Left ventricle myocardium inferior (tissue), 1 donor: Measurements from ENCODE around the gene ADAP1. TPM values are rescaled to one million over a fixed set of nuclear protein-coding genes. Genes with fewer than 3 reads are reported as not detected.

Experiments used
- DNase-seq: peaks from one replicate; pipeline ENCODE4 v3.0.0-alpha.2; 2020
- H3K27ac ChIP-seq: fragments of 200-600 bp; replicated peaks from 2 replicates; pipeline ENCODE4 v1.8.0; 2021
- H3K27me3 ChIP-seq: fragments of 200-600 bp; 2 replicates; pipeline ENCODE4 v1.8.0; 2021; ENCODE audit warnings: low read depth
- H3K36me3 ChIP-seq: fragments of 200-600 bp; 2 replicates; pipeline ENCODE4 v1.8.0; 2021
- H3K4me1 ChIP-seq: fragments of 200-600 bp; 2 replicates; pipeline ENCODE4 v1.8.0; 2021
- H3K4me3 ChIP-seq: fragments of 200-600 bp; 2 replicates; pipeline ENCODE4 v1.8.0; 2021; ENCODE audit warnings: mild to moderate bottlenecking, moderate library complexity
- H3K9me3 ChIP-seq: fragments of 200-600 bp; replicated peaks from 2 replicates; pipeline ENCODE4 v1.8.0; 2021
- CTCF ChIP-seq: fragments of 200-600 bp; IDR thresholded peaks from 2 replicates; pipeline ENCODE4 v1.8.0; 2021; ENCODE audit warnings: antibody characterized with exemption, mild to moderate bottlenecking, borderline replicate concordance
- intact Hi-C: fragments of 100-400 bp; cut with micrococcal nuclease; formaldehyde crosslinking; loops from one replicate; pipeline ENCODE4 v1.11.0; 2022
- total RNA-seq: library from RNA; stranded (reverse); fragmentation: NEBNext Ultra II Directional; extraction: Animal tissue kit (Norgen Biotek cat#: 25700); gene quantifications from one replicate; pipeline ENCODE4 v1.2.1, GENCODE V29; 2021
- donor health status: DM: no; HTN: yes; CAD: no; lungs with severe emphysema.

The ADAP1 gene
- total RNA-seq, 1 donor from 2014 or later = 8.4 TPM

GRCh38 chr7:981793-982510, 27.5 kb upstream of the ADAP1 start:
- intact Hi-C loops = no loop called here
- DNase-seq = no peak
- H3K27me3 ChIP-seq = peaks cover 43% of the 10 kb centered on the region

GRCh38 chr7:979886-980571, 25.5 kb upstream of the ADAP1 start:
- H3K9me3 ChIP-seq = no peaks in the 10 kb centered on the region
- peaks cover 24% of the 10 kb centered on the region for H3K27me3 ChIP-seq
- H3K27ac ChIP-seq = no peak overlapping the region
- no peak for TF ChIP-seq CTCF
- H3K4me3 ChIP-seq = no peak overlapping the region
- intact Hi-C loops = no loop called here
- H3K4me1 ChIP-seq = peaks cover 10% of the 10 kb centered on the region
- H3K36me3 ChIP-seq = no peaks in the 10 kb centered on the region
- no peak for DNase-seq

More at GRCh38 chr7:981793-982510, 27.5 kb upstream of the ADAP1 start:
- no peak for TF ChIP-seq CTCF
- Histone ChIP-seq H3K27ac (no peak overlapping the region), H3K4me3 (no peak overlapping the region), H3K4me1 (no peaks in the 10 kb centered on the region), H3K9me3 (no peaks in the 10 kb centered on the region), H3K36me3 (no peaks in the 10 kb centered on the region)

- Histone ChIP-seq H3K4me1 (peaks cover 18% of the 10 kb centered on the region), H3K27ac (no peak overlapping the region), H3K4me3 (no peak overlapping the region), H3K9me3 (no peaks in the 10 kb centered on the region), H3K27me3 (peaks cover 15% of the 10 kb centered on the region), H3K36me3 (no peaks in the 10 kb centered on the region)
- TF ChIP-seq CTCF = no peak
- no peak for DNase-seq
- intact Hi-C loops = no loop called here
These were observed 24.7 kb upstream of the ADAP1 start for GRCh38 chr7:979151-979550.

- Histone ChIP-seq H3K9me3 (no peaks in the 10 kb centered on the region), H3K36me3 (no peaks in the 10 kb centered on the region), H3K4me1 (peaks cover 24% of the 10 kb centered on the region), H3K27me3 (peaks cover 9% of the 10 kb centered on the region), H3K27ac (no peak overlapping the region), H3K4me3 (no peak overlapping the region)
- no peak for TF ChIP-seq CTCF
- DNase-seq = no peak
- intact Hi-C loops = no loop called here
These were observed 24.1 kb upstream of the ADAP1 start for GRCh38 chr7:978416-979091.

- peaks cover 4% of the 10 kb centered on the region for H3K27me3 ChIP-seq
- no peak overlapping the region for H3K27ac ChIP-seq
- peaks cover 30% of the 10 kb centered on the region for H3K4me1 ChIP-seq
- no peak overlapping the region for H3K4me3 ChIP-seq
- intact Hi-C loops = no loop called here
- no peak for DNase-seq
- no peak for TF ChIP-seq CTCF
- peaks cover 3% of the 10 kb centered on the region for H3K36me3 ChIP-seq
- no peaks in the 10 kb centered on the region for H3K9me3 ChIP-seq
These were observed 23.5 kb upstream of the ADAP1 start for GRCh38 chr7:978049-978346.
